Measurements from ENCODE around the gene RAC2. TPM values are rescaled to one million over a fixed set of nuclear protein-coding genes. Genes with fewer than 3 reads are reported as not detected.

The RAC2 gene
- total and polyA plus RNA-seq, 9 of the 15 experiments (the other 6 are each of a cell fraction or from before 2014, with no cell fraction given), result 22.7 to 103 (median 43.3) TPM

DNA sequence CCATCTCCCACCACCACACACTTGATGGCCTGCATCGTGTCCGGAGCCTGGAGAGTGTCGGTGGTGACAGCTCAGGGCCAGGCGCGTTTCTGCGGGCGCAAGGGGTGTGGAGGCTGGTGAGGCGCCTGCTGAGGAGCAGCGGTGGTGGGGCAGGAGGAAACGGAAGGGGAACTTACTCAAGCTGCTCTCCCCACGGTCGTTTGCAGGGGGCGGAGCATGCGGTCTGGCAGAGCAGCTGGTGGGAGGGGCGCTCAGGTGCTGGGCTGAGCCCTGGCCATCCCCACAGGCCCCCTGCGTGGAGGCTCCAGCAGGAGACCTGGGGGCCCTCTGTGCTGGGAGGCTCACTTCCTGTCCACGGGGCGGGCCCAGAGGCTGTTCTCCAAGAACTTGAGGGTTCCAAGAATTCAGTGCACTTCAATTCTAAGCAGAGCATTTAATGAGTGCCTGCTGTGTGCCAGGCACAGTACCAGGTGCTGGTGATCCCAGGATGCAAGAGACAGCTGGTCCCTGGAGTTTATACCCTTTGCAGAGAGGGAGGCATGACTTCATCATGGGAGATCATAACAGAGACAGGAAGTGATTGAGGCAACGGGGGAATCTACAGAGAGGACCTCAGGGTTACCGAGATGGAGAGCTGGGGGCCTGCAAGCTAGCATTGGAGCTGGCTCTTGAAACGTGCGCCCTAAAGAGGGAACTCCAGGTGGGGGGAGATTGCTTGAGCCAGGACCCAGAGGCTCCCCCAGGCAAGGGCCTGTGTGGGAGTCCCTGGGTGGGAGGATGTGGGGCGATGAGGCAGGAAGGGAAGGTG is at the start of gene RAC2 (continued):
- TF ChIP-seq FOXK1 (CRISPR knock-in tag; IDR thresholded peaks at IDR 0.05; ENCODE audit: borderline replicate concordance) (no peak), ZNF507 (tag; conservative IDR thresholded peaks at IDR 0.05) (no peak), RFX5 (IDR thresholded peaks at IDR 0.05; ENCODE audit: low read depth, low read length) (no peak), CBFB (CRISPR knock-in tag; IDR thresholded peaks at IDR 0.05) (peak; percentile 68; the same call in 1 of the 2 replicates), ZNF584 (CRISPR knock-in tag; IDR thresholded peaks at IDR 0.05; ENCODE audit: low read depth) (no peak), TAF7 (tag; IDR thresholded peaks at IDR 0.05) (no peak), TCF7L2 (IDR thresholded peaks at IDR 0.05; ENCODE audit: low read depth, low read length) (no peak), ZNF197 (CRISPR knock-in tag; IDR thresholded peaks at IDR 0.05; ENCODE audit: low read depth) (no peak), MXI1 (IDR thresholded peaks at IDR 0.05; ENCODE audit: low read depth, low read length) (no peak), TBL1XR1 (IDR thresholded peaks at IDR 0.05; ENCODE audit: low read length in 2 of 2) (no peak), EP400 (IDR thresholded peaks at IDR 0.05) (peak; percentile 53; the same call in 1 of the 2 replicates), CHD1 (IDR thresholded peaks at IDR 0.05; ENCODE audit: low read length) (no peak), NFXL1 (CRISPR knock-in tag; IDR thresholded peaks at IDR 0.05) (no peak), ERF (CRISPR knock-in tag; IDR thresholded peaks at IDR 0.05) (no peak), DPF2 (IDR thresholded peaks at IDR 0.05) (no peak), BCOR (IDR thresholded peaks at IDR 0.05) (peak; percentile 76), XRCC4 (IDR thresholded peaks at IDR 0.05; ENCODE audit: extremely low read depth, insufficient read depth, insufficient read length) (no peak), RBM34 (IDR thresholded peaks at IDR 0.05; ENCODE audit: borderline replicate concordance, insufficient read depth, low read length) (no peak), MAZ (CRISPR knock-in tag; conservative IDR thresholded peaks at IDR 0.05 in 1 of 2, IDR thresholded peaks at IDR 0.05 in 1 of 2) (peak; percentile 49 to 87; a peak in 3 of 4 replicates), ATF1 (CRISPR knock-in tag; IDR thresholded peaks at IDR 0.05) (no peak), ATF1 (tag; IDR thresholded peaks at IDR 0.05) (no peak; the same call in 1 of the 2 replicates), NFE2L1 (tag; IDR thresholded peaks at IDR 0.05; ENCODE audit: borderline replicate concordance, low read depth) (no peak), HDGF (IDR thresholded peaks at IDR 0.05) (no peak)
- TF ChIP-seq, protein P1, sequence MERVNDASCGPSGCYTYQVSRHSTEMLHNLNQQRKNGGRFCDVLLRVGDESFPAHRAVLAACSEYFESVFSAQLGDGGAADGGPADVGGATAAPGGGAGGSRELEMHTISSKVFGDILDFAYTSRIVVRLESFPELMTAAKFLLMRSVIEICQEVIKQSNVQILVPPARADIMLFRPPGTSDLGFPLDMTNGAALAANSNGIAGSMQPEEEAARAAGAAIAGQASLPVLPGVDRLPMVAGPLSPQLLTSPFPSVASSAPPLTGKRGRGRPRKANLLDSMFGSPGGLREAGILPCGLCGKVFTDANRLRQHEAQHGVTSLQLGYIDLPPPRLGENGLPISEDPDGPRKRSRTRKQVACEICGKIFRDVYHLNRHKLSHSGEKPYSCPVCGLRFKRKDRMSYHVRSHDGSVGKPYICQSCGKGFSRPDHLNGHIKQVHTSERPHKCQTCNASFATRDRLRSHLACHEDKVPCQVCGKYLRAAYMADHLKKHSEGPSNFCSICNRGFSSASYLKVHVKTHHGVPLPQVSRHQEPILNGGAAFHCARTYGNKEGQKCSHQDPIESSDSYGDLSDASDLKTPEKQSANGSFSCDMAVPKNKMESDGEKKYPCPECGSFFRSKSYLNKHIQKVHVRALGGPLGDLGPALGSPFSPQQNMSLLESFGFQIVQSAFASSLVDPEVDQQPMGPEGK (CRISPR knock-in tag; IDR thresholded peaks at IDR 0.05; ENCODE audit: borderline replicate concordance), result no peak
- TF ChIP-seq, protein P2, sequence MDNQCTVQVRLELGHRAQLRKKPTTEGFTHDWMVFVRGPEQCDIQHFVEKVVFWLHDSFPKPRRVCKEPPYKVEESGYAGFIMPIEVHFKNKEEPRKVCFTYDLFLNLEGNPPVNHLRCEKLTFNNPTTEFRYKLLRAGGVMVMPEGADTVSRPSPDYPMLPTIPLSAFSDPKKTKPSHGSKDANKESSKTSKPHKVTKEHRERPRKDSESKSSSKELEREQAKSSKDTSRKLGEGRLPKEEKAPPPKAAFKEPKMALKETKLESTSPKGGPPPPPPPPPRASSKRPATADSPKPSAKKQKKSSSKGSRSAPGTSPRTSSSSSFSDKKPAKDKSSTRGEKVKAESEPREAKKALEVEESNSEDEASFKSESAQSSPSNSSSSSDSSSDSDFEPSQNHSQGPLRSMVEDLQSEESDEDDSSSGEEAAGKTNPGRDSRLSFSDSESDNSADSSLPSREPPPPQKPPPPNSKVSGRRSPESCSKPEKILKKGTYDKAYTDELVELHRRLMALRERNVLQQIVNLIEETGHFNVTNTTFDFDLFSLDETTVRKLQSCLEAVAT (IDR thresholded peaks at IDR 0.05), result peak in 1 of 2 experiments; percentile 85; a peak in 2 of 4 replicates
- TF ChIP-seq, protein P3, sequence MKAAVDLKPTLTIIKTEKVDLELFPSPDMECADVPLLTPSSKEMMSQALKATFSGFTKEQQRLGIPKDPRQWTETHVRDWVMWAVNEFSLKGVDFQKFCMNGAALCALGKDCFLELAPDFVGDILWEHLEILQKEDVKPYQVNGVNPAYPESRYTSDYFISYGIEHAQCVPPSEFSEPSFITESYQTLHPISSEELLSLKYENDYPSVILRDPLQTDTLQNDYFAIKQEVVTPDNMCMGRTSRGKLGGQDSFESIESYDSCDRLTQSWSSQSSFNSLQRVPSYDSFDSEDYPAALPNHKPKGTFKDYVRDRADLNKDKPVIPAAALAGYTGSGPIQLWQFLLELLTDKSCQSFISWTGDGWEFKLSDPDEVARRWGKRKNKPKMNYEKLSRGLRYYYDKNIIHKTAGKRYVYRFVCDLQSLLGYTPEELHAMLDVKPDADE (conservative IDR thresholded peaks at IDR 0.05; ENCODE audit: control insufficient read depth, low read depth, low read length), result 0 out of 2 replicates have a peak, but pooled peaks have one; percentile 53

Data from K562 (cell line).